Measurements from ENCODE around the gene MOCS3.
A peak's percentile ranks its signal among the peaks of the same experiment; 100 is the strongest.

The MOCS3 gene

GRCh38 chr20:50991076-50991475 lies 32.5 kb downstream of the MOCS3 start:
- Mint-ChIP-seq H3K9me3 (no peaks in the 10 kb centered on the region), H3K27ac (no peak overlapping the region), H3K27me3 (peaks cover 17% of the 10 kb centered on the region), H3K4me3 (no peak overlapping the region), H3K4me1 (peaks cover 4% of the 10 kb centered on the region)
- no peak for ATAC-seq
- no peak for DNase-seq

DNA sequence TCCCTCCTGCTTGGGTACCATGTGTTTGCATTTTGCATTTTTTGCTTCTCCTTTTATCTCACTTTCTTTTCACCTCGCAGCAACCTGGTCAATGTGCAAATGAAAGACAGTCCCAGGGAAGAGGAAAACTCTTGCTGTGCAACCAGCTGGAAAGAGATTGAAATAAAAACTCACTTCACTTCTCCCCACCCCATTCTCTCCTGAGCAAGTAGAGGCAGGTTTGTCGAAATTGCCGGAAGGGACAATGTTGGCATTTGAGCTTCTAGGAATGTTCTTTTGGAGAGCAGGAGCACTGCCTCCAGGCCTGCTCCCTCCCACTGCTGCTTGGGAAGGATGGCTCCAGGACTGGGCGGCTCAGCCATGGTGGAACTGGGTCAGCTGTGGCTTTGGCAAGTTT lies 33.7 kb downstream of the MOCS3 start:
- DNase-seq (no peak), ATAC-seq (no peak)
- Mint-ChIP-seq H3K4me1 (peaks cover 4% of the 10 kb centered on the region), H3K27me3 (peaks cover 8% of the 10 kb centered on the region), H3K9me3 (no peaks in the 10 kb centered on the region), H3K27ac (no peak overlapping the region), H3K4me3 (no peak overlapping the region)

DNA sequence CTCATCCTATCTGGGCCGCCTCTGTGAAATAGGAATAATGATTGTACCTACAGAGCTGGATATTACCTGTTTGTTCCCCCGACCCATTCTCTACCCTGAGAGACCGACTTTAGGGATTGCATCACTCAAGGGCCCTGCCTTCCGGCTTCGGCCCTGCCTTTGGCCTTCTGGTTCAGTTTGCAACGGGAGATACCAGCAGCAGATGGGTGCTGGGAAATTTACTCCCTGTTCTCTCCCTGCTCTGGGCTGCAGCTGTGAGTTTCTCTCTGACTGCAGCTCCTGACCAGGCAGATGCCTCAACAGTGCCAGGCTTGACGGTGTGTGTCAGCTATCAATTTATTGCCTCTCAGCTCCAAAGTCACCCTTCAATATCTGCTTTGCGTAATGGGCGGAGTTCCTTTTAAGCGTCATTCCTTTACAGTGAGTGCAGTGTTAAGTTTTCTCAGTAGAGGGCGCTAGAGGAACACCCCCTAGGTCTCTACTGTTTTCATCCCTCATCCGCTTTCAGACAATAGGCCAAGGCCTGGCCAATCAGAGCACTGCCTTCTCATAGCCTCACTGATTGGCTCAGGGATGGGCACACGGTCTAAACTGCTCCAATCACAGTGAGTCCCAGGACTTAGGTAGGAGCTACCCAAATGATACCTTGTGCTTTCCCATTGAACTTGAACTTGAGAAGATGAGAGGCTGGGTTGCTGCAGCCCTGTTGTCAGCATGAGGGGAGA lies 34.3 kb downstream of the MOCS3 start:
- H3K27ac Mint-ChIP-seq = peak overlapping the region in 1 of 2 donors; percentile 44
- no peak overlapping the region for H3K4me3 Mint-ChIP-seq
- H3K9me3 Mint-ChIP-seq = no peaks in the 10 kb centered on the region
- H3K27me3 Mint-ChIP-seq = peaks cover 7% of the 10 kb centered on the region
- H3K4me1 Mint-ChIP-seq = peaks cover 4% of the 10 kb centered on the region
- ATAC-seq (peak; percentile 99), DNase-seq (peak; percentile 63 to 69)

- H3K4me3 Mint-ChIP-seq = no peak overlapping the region
- H3K27ac Mint-ChIP-seq = no peak overlapping the region
- peaks cover 4% of the 10 kb centered on the region for H3K4me1 Mint-ChIP-seq
- DNase-seq (no peak), ATAC-seq (no peak)
- H3K9me3 Mint-ChIP-seq = no peaks in the 10 kb centered on the region
- H3K27me3 Mint-ChIP-seq = peaks cover 12% of the 10 kb centered on the region
These were observed 35.3 kb downstream of the MOCS3 start for GRCh38 chr20:50993876-50994275.

GRCh38 chr20:50995506-50995905 lies 36.9 kb downstream of the MOCS3 start:
- no peak overlapping the region for H3K27ac Mint-ChIP-seq
- H3K9me3 Mint-ChIP-seq = no peaks in the 10 kb centered on the region
- peaks cover 21% of the 10 kb centered on the region for H3K27me3 Mint-ChIP-seq

GRCh38 chr20:50996901-50997865 lies 38.6 kb downstream of the MOCS3 start:
- no peak for DNase-seq
- peaks cover 30% of the 10 kb centered on the region for H3K27me3 Mint-ChIP-seq
- H3K27ac Mint-ChIP-seq = no peak overlapping the region
- peaks cover 4% of the 10 kb centered on the region for H3K4me1 Mint-ChIP-seq
- ATAC-seq = no peak
- no peaks in the 10 kb centered on the region for H3K9me3 Mint-ChIP-seq
- no peak overlapping the region for H3K4me3 Mint-ChIP-seq

More at GRCh38 chr20:50995506-50995905, 36.9 kb downstream of the MOCS3 start:
- peaks cover 4% of the 10 kb centered on the region for H3K4me1 Mint-ChIP-seq
- no peak overlapping the region for H3K4me3 Mint-ChIP-seq
- ATAC-seq (no peak), DNase-seq (no peak)

GRCh38 chr20:50999355-50999754 lies 40.7 kb downstream of the MOCS3 start:
- Mint-ChIP-seq H3K4me3 (no peak overlapping the region), H3K27ac (no peak overlapping the region), H3K27me3 (peaks cover 31% of the 10 kb centered on the region), H3K9me3 (no peaks in the 10 kb centered on the region), H3K4me1 (no peaks in the 10 kb centered on the region)
- no peak for ATAC-seq
- no peak for DNase-seq

- no peak overlapping the region for H3K4me3 Mint-ChIP-seq
- DNase-seq (no peak), ATAC-seq (no peak)
- no peaks in the 10 kb centered on the region for H3K4me1 Mint-ChIP-seq
- no peaks in the 10 kb centered on the region for H3K9me3 Mint-ChIP-seq
- H3K27ac Mint-ChIP-seq = peak overlapping the region in 1 of 2 donors; percentile 41
- H3K27me3 Mint-ChIP-seq = peaks cover 47% of the 10 kb centered on the region
These were observed 43.0 kb downstream of the MOCS3 start for GRCh38 chr20:51001430-51002265.

GRCh38 chr20:51002633-51003032 lies 44.0 kb downstream of the MOCS3 start:
- no peak for DNase-seq
- Mint-ChIP-seq H3K9me3 (no peaks in the 10 kb centered on the region), H3K27ac (peak overlapping the region; percentile 1 to 75), H3K4me3 (no peak overlapping the region), H3K4me1 (no peaks in the 10 kb centered on the region), H3K27me3 (peaks cover 47% of the 10 kb centered on the region)
- no peak for ATAC-seq

GRCh38 chr20:51003753-51004152 lies 45.1 kb downstream of the MOCS3 start:
- no peaks in the 10 kb centered on the region for H3K9me3 Mint-ChIP-seq
- no peak overlapping the region for H3K27ac Mint-ChIP-seq
- H3K4me1 Mint-ChIP-seq = no peaks in the 10 kb centered on the region
- peaks cover 43% of the 10 kb centered on the region for H3K27me3 Mint-ChIP-seq
- no peak overlapping the region for H3K4me3 Mint-ChIP-seq
- ATAC-seq (no peak), DNase-seq (no peak)

DNA sequence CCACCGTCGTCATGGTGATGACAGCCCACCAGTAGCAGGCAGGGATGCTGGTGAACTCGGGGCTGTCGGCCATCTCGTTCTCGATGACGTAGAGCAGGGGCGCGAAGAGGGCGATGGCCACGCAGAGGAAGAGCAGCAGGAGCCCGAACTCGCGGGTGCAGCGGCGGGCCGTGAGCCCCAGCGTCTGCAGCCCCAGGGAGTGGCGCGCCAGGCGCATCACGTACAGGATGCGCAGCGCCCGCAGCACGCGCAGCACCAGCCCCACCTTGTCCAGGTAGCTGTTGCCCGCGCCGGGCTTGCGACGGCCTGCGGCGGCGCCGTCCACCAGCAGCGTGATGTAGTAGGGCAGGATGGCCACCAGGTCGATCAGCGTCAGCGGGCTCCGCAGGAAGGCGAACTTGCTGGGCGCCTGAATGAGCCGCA lies 45.7 kb downstream of the MOCS3 start:
- Mint-ChIP-seq H3K9me3 (no peaks in the 10 kb centered on the region), H3K4me3 (no peak overlapping the region), H3K4me1 (no peaks in the 10 kb centered on the region), H3K27ac (no peak overlapping the region), H3K27me3 (peaks cover 40% of the 10 kb centered on the region)
- DNase-seq (no peak), ATAC-seq (no peak)

GRCh38 chr20:51004781-51005180 lies 46.2 kb downstream of the MOCS3 start:
- ATAC-seq (no peak), DNase-seq (no peak)
- Mint-ChIP-seq H3K27ac (no peak overlapping the region), H3K4me3 (no peak overlapping the region), H3K27me3 (peaks cover 44% of the 10 kb centered on the region), H3K9me3 (no peaks in the 10 kb centered on the region), H3K4me1 (no peaks in the 10 kb centered on the region)

GRCh38 chr20:51005214-51005613 lies 46.6 kb downstream of the MOCS3 start:
- ATAC-seq = no peak
- H3K27ac Mint-ChIP-seq = peak overlapping the region in 1 of 2 donors; percentile 81
- H3K27me3 Mint-ChIP-seq = peaks cover 45% of the 10 kb centered on the region
- no peaks in the 10 kb centered on the region for H3K9me3 Mint-ChIP-seq
- no peak overlapping the region for H3K4me3 Mint-ChIP-seq
- no peaks in the 10 kb centered on the region for H3K4me1 Mint-ChIP-seq
- no peak for DNase-seq

- Mint-ChIP-seq H3K27ac (no peak overlapping the region), H3K27me3 (peaks cover 30% of the 10 kb centered on the region), H3K4me1 (no peaks in the 10 kb centered on the region), H3K4me3 (no peak overlapping the region), H3K9me3 (no peaks in the 10 kb centered on the region)
- DNase-seq = no peak
- ATAC-seq = no peak
These were observed 50.1 kb downstream of the MOCS3 start for GRCh38 chr20:51008718-51009117.

DNA sequence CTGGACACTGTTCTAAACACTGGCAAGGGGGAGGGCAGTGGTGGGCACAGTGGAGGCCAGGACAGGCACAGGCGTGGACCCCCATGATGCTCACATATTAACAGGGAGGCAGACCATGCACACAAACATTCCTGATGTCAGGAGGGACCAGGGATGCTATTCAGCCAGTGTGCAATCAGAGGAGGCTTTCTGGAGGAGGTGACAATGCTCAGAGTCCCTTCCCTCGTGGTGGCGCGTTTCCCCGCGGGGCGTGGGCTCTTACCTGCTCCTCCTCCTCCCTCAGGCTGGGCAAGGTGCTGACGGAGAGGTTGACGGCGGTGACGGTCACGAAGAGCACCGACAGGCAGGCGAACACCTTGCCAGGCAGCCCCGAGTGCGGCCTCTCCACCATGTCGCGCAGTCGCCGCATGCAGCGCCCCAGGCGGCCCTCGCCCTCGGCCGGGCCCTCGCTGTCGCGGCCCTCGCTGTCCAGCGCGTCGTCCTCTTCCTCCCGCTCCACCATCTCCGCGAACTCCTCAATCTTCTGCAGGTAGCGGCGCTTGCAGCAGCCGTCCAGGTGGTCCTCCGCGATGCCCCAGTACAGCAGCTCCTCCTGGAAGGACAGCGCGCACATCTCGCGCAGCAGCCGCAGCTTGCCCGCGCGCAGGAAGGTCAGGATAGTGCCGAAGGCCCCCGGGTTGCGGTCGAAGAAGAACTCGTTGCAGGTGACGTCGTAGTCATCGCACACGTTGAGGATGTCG lies 50.9 kb downstream of the MOCS3 start:
- Mint-ChIP-seq H3K27me3 (peaks cover 37% of the 10 kb centered on the region), H3K27ac (no peak overlapping the region), H3K4me1 (no peaks in the 10 kb centered on the region), H3K9me3 (no peaks in the 10 kb centered on the region), H3K4me3 (no peak overlapping the region)
- no peak for ATAC-seq
- no peak for DNase-seq

Data from stimulated activated naive CD8-positive, alpha-beta T cell treated with anti-CD3 and anti-CD28 coated beads, Interleukin-15, amount 100 ng/mL, for 72 hours (primary cell).